ENCODE measurements around the gene ST8SIA1.

DNA sequence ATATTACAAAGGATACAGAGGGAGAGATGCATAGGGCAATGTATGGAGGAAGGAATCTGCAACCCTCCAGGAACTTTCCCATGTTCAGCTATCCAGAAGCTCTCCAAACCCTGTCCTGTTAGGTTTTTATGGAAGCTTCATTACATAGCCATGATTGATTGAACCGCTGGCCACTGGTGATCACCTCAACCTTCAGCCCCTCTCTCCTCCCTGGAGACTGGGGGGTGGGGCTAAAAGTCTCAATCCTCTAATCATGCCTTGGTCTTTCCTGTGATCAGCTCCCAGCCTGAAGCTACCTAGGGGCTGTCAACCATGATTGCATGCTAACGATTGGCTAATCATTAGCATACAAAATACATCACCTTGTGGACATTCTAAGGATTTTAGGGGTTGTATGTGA, 123.4 kb downstream of the ST8SIA1 start:
- TF ChIP-seq, protein P1, sequence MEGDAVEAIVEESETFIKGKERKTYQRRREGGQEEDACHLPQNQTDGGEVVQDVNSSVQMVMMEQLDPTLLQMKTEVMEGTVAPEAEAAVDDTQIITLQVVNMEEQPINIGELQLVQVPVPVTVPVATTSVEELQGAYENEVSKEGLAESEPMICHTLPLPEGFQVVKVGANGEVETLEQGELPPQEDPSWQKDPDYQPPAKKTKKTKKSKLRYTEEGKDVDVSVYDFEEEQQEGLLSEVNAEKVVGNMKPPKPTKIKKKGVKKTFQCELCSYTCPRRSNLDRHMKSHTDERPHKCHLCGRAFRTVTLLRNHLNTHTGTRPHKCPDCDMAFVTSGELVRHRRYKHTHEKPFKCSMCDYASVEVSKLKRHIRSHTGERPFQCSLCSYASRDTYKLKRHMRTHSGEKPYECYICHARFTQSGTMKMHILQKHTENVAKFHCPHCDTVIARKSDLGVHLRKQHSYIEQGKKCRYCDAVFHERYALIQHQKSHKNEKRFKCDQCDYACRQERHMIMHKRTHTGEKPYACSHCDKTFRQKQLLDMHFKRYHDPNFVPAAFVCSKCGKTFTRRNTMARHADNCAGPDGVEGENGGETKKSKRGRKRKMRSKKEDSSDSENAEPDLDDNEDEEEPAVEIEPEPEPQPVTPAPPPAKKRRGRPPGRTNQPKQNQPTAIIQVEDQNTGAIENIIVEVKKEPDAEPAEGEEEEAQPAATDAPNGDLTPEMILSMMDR (IDR thresholded peaks at IDR 0.05): no peak
- no peak for TF ChIP-seq POLR2A (IDR thresholded peaks at IDR 0.05)
